ENCODE data around the gene NPIPA2. TPM values are rescaled to one million over a fixed set of nuclear protein-coding genes. Genes with fewer than 3 reads are reported as not detected.
"Not testable (repeated sequence)": the region's sequence is repeated elsewhere in the genome, so short reads cannot be mapped to it uniquely, and the experiment has no call there.

Gene NPIPA2
- 0.80 and 1.2 TPM in 2 replicates for polyA plus RNA-seq (2011; rRNA removed)
- polyA minus RNA-seq (2011; rRNA and poly(A)+ RNA removed), result 0.31 TPM in 1 of 2 replicates, not detected in the other

GRCh38 chr16:14742273-14743128, at the start of gene NPIPA2:
NPIPA2 (plus strand) TSS chr16:14742533; CDS start chr16:14748066, 5,533 bp downstream.
- H3K27me3 ChIP-seq (ENCODE audit: control insufficient read depth, insufficient read depth, low read length); H3K36me3 ChIP-seq (ENCODE audit: control insufficient read depth, insufficient read depth, low read length); DNase-seq (ENCODE audit: low read depth); H3K4me3 ChIP-seq (ENCODE audit: low read depth, low read length); CTCF ChIA-PET; POLR2A ChIA-PET: not testable (repeated sequence)

GRCh38 chr16:14694129-14694528, 48.2 kb upstream of the NPIPA2 start, which contains the start of gene PLA2G10:
PLA2G10 (minus strand) TSS chr16:14694308; CDS start chr16:14694229, 79 bp downstream.
- DNase-seq (ENCODE audit: low read depth); CTCF ChIA-PET; H3K27me3 ChIP-seq (ENCODE audit: control insufficient read depth, insufficient read depth, low read length); H3K4me3 ChIP-seq (ENCODE audit: low read depth, low read length); POLR2A ChIA-PET; H3K36me3 ChIP-seq (ENCODE audit: control insufficient read depth, insufficient read depth, low read length): not testable (repeated sequence)

GRCh38 chr16:14701859-14702258, 40.5 kb upstream of the NPIPA2 start:
- H3K27me3 ChIP-seq (ENCODE audit: control insufficient read depth, insufficient read depth, low read length); DNase-seq (ENCODE audit: low read depth); POLR2A ChIA-PET; H3K4me3 ChIP-seq (ENCODE audit: low read depth, low read length); H3K36me3 ChIP-seq (ENCODE audit: control insufficient read depth, insufficient read depth, low read length); CTCF ChIA-PET: not testable (repeated sequence)

GRCh38 chr16:14702672-14703071, 39.7 kb upstream of the NPIPA2 start:
- CTCF ChIA-PET; H3K36me3 ChIP-seq (ENCODE audit: control insufficient read depth, insufficient read depth, low read length); H3K27me3 ChIP-seq (ENCODE audit: control insufficient read depth, insufficient read depth, low read length); DNase-seq (ENCODE audit: low read depth); H3K4me3 ChIP-seq (ENCODE audit: low read depth, low read length); POLR2A ChIA-PET: not testable (repeated sequence)

- DNase-seq (ENCODE audit: low read depth); H3K27me3 ChIP-seq (ENCODE audit: control insufficient read depth, insufficient read depth, low read length); H3K36me3 ChIP-seq (ENCODE audit: control insufficient read depth, insufficient read depth, low read length); CTCF ChIA-PET; H3K4me3 ChIP-seq (ENCODE audit: low read depth, low read length); POLR2A ChIA-PET: not testable (repeated sequence)
Measured at GRCh38 chr16:14703156-14704011, 38.9 kb upstream of the NPIPA2 start, which contains the start of gene NPIPA3. NPIPA3 (plus strand) TSS chr16:14703411; CDS start chr16:14708944, 5,533 bp downstream.

GRCh38 chr16:14733233-14733632, 9.1 kb upstream of the NPIPA2 start:
- DNase-seq (ENCODE audit: low read depth); H3K27me3 ChIP-seq (ENCODE audit: control insufficient read depth, insufficient read depth, low read length); CTCF ChIA-PET; H3K36me3 ChIP-seq (ENCODE audit: control insufficient read depth, insufficient read depth, low read length); H3K4me3 ChIP-seq (ENCODE audit: low read depth, low read length); POLR2A ChIA-PET: not testable (repeated sequence)

GRCh38 chr16:14740832-14741385, 1.4 kb upstream of the NPIPA2 start:
- H3K36me3 ChIP-seq (ENCODE audit: control insufficient read depth, insufficient read depth, low read length); POLR2A ChIA-PET; H3K27me3 ChIP-seq (ENCODE audit: control insufficient read depth, insufficient read depth, low read length); DNase-seq (ENCODE audit: low read depth); CTCF ChIA-PET; H3K4me3 ChIP-seq (ENCODE audit: low read depth, low read length): not testable (repeated sequence)

GRCh38 chr16:14741794-14742193, 539 bp upstream of the NPIPA2 start:
- POLR2A ChIA-PET; H3K4me3 ChIP-seq (ENCODE audit: low read depth, low read length); H3K27me3 ChIP-seq (ENCODE audit: control insufficient read depth, insufficient read depth, low read length); DNase-seq (ENCODE audit: low read depth); H3K36me3 ChIP-seq (ENCODE audit: control insufficient read depth, insufficient read depth, low read length); CTCF ChIA-PET: not testable (repeated sequence)

- DNase-seq (ENCODE audit: low read depth); H3K4me3 ChIP-seq (ENCODE audit: low read depth, low read length); CTCF ChIA-PET; H3K36me3 ChIP-seq (ENCODE audit: control insufficient read depth, insufficient read depth, low read length); POLR2A ChIA-PET; H3K27me3 ChIP-seq (ENCODE audit: control insufficient read depth, insufficient read depth, low read length): not testable (repeated sequence)
Measured at GRCh38 chr16:14773654-14774053, 31.3 kb downstream of the NPIPA2 start.

- H3K4me3 ChIP-seq (ENCODE audit: low read depth, low read length); POLR2A ChIA-PET; DNase-seq (ENCODE audit: low read depth); CTCF ChIA-PET; H3K36me3 ChIP-seq (ENCODE audit: control insufficient read depth, insufficient read depth, low read length); H3K27me3 ChIP-seq (ENCODE audit: control insufficient read depth, insufficient read depth, low read length): not testable (repeated sequence)
Measured at GRCh38 chr16:14775624-14776023, 33.3 kb downstream of the NPIPA2 start.

- H3K36me3 ChIP-seq (ENCODE audit: control insufficient read depth, insufficient read depth, low read length); H3K4me3 ChIP-seq (ENCODE audit: low read depth, low read length); H3K27me3 ChIP-seq (ENCODE audit: control insufficient read depth, insufficient read depth, low read length); CTCF ChIA-PET; POLR2A ChIA-PET; DNase-seq (ENCODE audit: low read depth): not testable (repeated sequence)
Measured at GRCh38 chr16:14776763-14777162, 34.4 kb downstream of the NPIPA2 start.

GRCh38 chr16:14779368-14779877, 37.1 kb downstream of the NPIPA2 start:
- CTCF ChIA-PET; H3K36me3 ChIP-seq (ENCODE audit: control insufficient read depth, insufficient read depth, low read length); POLR2A ChIA-PET; H3K27me3 ChIP-seq (ENCODE audit: control insufficient read depth, insufficient read depth, low read length); DNase-seq (ENCODE audit: low read depth); H3K4me3 ChIP-seq (ENCODE audit: low read depth, low read length): not testable (repeated sequence)

Data from BJ (cell line).